Peyer's patch (tissue), 4 donors: ENCODE results near the gene SCFD2. TPM values are rescaled to one million over a fixed set of nuclear protein-coding genes. Genes with fewer than 3 reads are reported as not detected.

Experiments used
- DNase-seq, 3 donors: peaks; one replicate each; pipeline ENCODE4 v3.0.0-alpha.2; 2017 to 2019
- H3K27ac ChIP-seq, 4 donors: fragments of 200-600 bp; sonication (generic); one replicate each; pipeline ENCODE4 v1.5.1; 2016 to 2019
- H3K27me3 ChIP-seq, 2 donors: fragments of 200-600 bp; sonication (generic); one replicate each; pipeline ENCODE4 v1.5.1; 2019
- H3K36me3 ChIP-seq, 3 donors: fragments of 200-600 bp; sonication (generic); one replicate each; pipeline ENCODE4 v1.5.1; 2016 to 2019
- H3K4me1 ChIP-seq, 4 donors: fragments of 200-600 bp; sonication (generic); one replicate each; pipeline ENCODE4 v1.5.1; 2016 to 2019
- H3K4me3 ChIP-seq, 4 donors: fragments of 200-600 bp; sonication (generic); 1 replicate in 3 of 4; 2 replicates in 1 of 4; pipeline ENCODE4 v1.5.1; 2016 to 2019; ENCODE audit warnings: mild to moderate bottlenecking in 1 of 4
- H3K9me3 ChIP-seq, 4 donors: fragments of 200-600 bp; sonication (generic); one replicate each; pipeline ENCODE4 v1.5.1; 2016 to 2019; ENCODE audit warnings: mild to moderate bottlenecking in 1 of 4
- CTCF ChIP-seq, 6 experiments: fragments of 450-650 bp in 4 of 6; fragments of 200-600 bp in 2 of 6; sonication (generic) in 1 of 6; IDR thresholded peaks; one replicate each; pipeline ENCODE4 v1.5.1; 2017 to 2019; ENCODE audit warnings: antibody characterized with exemption in 6 of 6, mild to moderate bottlenecking in 3 of 6, moderate library complexity in 1 of 6
- POLR2A ChIP-seq, 2 donors: fragments of 450-650 bp; IDR thresholded peaks; one replicate each; pipeline ENCODE4 v1.5.1; 2017; ENCODE audit warnings: antibody characterized with exemption in 2 of 2, mild to moderate bottlenecking in 2 of 2, moderate library complexity in 2 of 2
- total RNA-seq, 4 donors: library from RNA; depleted of rRNA; stranded (reverse); fragments of >200 nt; gene quantifications; one replicate each; pipeline ENCODE4 v1.1.0, GENCODE V29; 2016

The SCFD2 gene
- total RNA-seq, 4 donors from 2014 or later = 17.3 to 165 (median 30.1) TPM

- Histone ChIP-seq H3K4me1 (no peaks in the 10 kb centered on the region), H3K36me3 (no peaks in the 10 kb centered on the region), H3K9me3 (no peaks in the 10 kb centered on the region), H3K4me3 (no peak overlapping the region), H3K27ac (no peak overlapping the region), H3K27me3 (no peaks in the 10 kb centered on the region)
- no peak for DNase-seq
- TF ChIP-seq POLR2A (IDR thresholded peaks at IDR 0.05) = no peak
- no peak for TF ChIP-seq CTCF (IDR thresholded peaks at IDR 0.05)
These were observed 389.2 kb downstream of the SCFD2 start for GRCh38 chr4:52976523-52977230.

- H3K27me3 ChIP-seq = no peaks in the 10 kb centered on the region
- no peak overlapping the region for H3K27ac ChIP-seq
- no peak overlapping the region for H3K4me3 ChIP-seq
- TF ChIP-seq POLR2A (IDR thresholded peaks at IDR 0.05) (no peak), CTCF (IDR thresholded peaks at IDR 0.05) (no peak)
- no peaks in the 10 kb centered on the region for H3K9me3 ChIP-seq
- H3K4me1 ChIP-seq = no peaks in the 10 kb centered on the region
- DNase-seq = no peak
- no peaks in the 10 kb centered on the region for H3K36me3 ChIP-seq
These were observed 397.2 kb downstream of the SCFD2 start for GRCh38 chr4:52968691-52969090.

- no peaks in the 10 kb centered on the region for H3K9me3 ChIP-seq
- no peaks in the 10 kb centered on the region for H3K4me1 ChIP-seq
- no peak overlapping the region for H3K27ac ChIP-seq
- H3K27me3 ChIP-seq = no peaks in the 10 kb centered on the region
- H3K36me3 ChIP-seq = no peaks in the 10 kb centered on the region
- no peak for DNase-seq
- H3K4me3 ChIP-seq = no peak overlapping the region
- TF ChIP-seq POLR2A (IDR thresholded peaks at IDR 0.05) (no peak), CTCF (IDR thresholded peaks at IDR 0.05) (no peak)
These were observed 397.6 kb downstream of the SCFD2 start for GRCh38 chr4:52968241-52968640.

- no peaks in the 10 kb centered on the region for H3K9me3 ChIP-seq
- H3K4me3 ChIP-seq = no peak overlapping the region
- DNase-seq = no peak
- H3K4me1 ChIP-seq = no peaks in the 10 kb centered on the region
- TF ChIP-seq CTCF (IDR thresholded peaks at IDR 0.05) (no peak), POLR2A (IDR thresholded peaks at IDR 0.05) (no peak)
- no peak overlapping the region for H3K27ac ChIP-seq
- no peaks in the 10 kb centered on the region for H3K36me3 ChIP-seq
- no peaks in the 10 kb centered on the region for H3K27me3 ChIP-seq
These were observed 399.1 kb downstream of the SCFD2 start for GRCh38 chr4:52966781-52967180.

GRCh38 chr4:52966172-52966571, 399.7 kb downstream of the SCFD2 start:
- H3K4me1 ChIP-seq = no peaks in the 10 kb centered on the region
- TF ChIP-seq CTCF (IDR thresholded peaks at IDR 0.05) = no peak
- TF ChIP-seq POLR2A (IDR thresholded peaks at IDR 0.05) = no peak
- H3K4me3 ChIP-seq = no peak overlapping the region
- H3K36me3 ChIP-seq = no peaks in the 10 kb centered on the region
- no peaks in the 10 kb centered on the region for H3K27me3 ChIP-seq
- no peak overlapping the region for H3K27ac ChIP-seq
- DNase-seq = no peak
- H3K9me3 ChIP-seq = no peaks in the 10 kb centered on the region
